Liver (tissue), 9 donors: Measurements from ENCODE around the gene RGS4. TPM values are rescaled to one million over a fixed set of nuclear protein-coding genes. Genes with fewer than 3 reads are reported as not detected.

Experiments
- DNase-seq: peaks from one replicate; pipeline ENCODE4 v3.0.0-alpha.2; 2017; ENCODE audit warnings: low spot score
- H3K27ac ChIP-seq, 2 donors: one replicate each; pipeline ENCODE4 v1.7.0; 2013; ENCODE audit warnings: inconsistent platforms in 2 of 2, low read length in 2 of 2, control low read depth in 1 of 2, low read depth in 1 of 2, mild to moderate bottlenecking in 1 of 2
- H3K27me3 ChIP-seq, 4 donors: one replicate each; pipeline versions ENCODE4 v1.6.1 to v1.7.0; 2013; ENCODE audit warnings: low read length in 3 of 4, inconsistent platforms in 1 of 4, mild to moderate bottlenecking in 1 of 4, moderate library complexity in 1 of 4; ENCODE audit not compliant: control insufficient read depth in 4 of 4, insufficient read depth in 4 of 4
- H3K36me3 ChIP-seq, 4 donors: one replicate each; pipeline versions ENCODE4 v1.6.1 to v1.7.0; 2013; ENCODE audit warnings: low read length in 3 of 4, mild to moderate bottlenecking in 3 of 4, low read depth in 1 of 4, moderate library complexity in 1 of 4; ENCODE audit not compliant: control insufficient read depth in 4 of 4, insufficient read depth in 3 of 4
- H3K4me1 ChIP-seq, 4 donors: one replicate each; pipeline versions ENCODE4 v1.6.1 to v1.7.0; 2013; ENCODE audit warnings: low read length in 3 of 4, mild to moderate bottlenecking in 3 of 4, moderate library complexity in 1 of 4; ENCODE audit not compliant: control insufficient read depth in 4 of 4, insufficient read depth in 4 of 4
- H3K4me3 ChIP-seq, 3 donors: one replicate each; pipeline versions ENCODE4 v1.6.1 to v1.7.0; 2013; ENCODE audit warnings: low read length in 3 of 3, control low read depth in 1 of 3, low read depth in 1 of 3, mild to moderate bottlenecking in 1 of 3
- H3K9ac ChIP-seq, 2 donors: one replicate each; pipeline ENCODE4 v1.7.0; 2013; ENCODE audit warnings: low read length in 2 of 2, mild to moderate bottlenecking in 2 of 2, moderate library complexity in 2 of 2, control low read depth in 1 of 2, low read depth in 1 of 2
- H3K9me3 ChIP-seq, 4 donors: one replicate each; pipeline versions ENCODE4 v1.6.1 to v1.7.0; 2013; ENCODE audit warnings: low read length in 3 of 4; ENCODE audit not compliant: control insufficient read depth in 4 of 4
- CTCF ChIP-seq: fragments of 150-350 bp; IDR thresholded peaks from 2 replicates; pipeline ENCODE4 v1.5.1; 2017; ENCODE audit warnings: improper control_type of control experiment, low read depth, low read length; ENCODE audit not compliant: missing input control
- EGR1 ChIP-seq, 2 donors: IDR thresholded peaks; 2 replicates each; pipeline ENCODE4 v1.6.1; 2016 to 2018; ENCODE audit warnings: antibody characterized with exemption in 2 of 2, low read depth in 2 of 2
- FOXA1 ChIP-seq: IDR thresholded peaks from 2 replicates; pipeline ENCODE4 v1.6.1; 2016; ENCODE audit warnings: antibody characterized with exemption
- FOXA2 ChIP-seq: IDR thresholded peaks from 2 replicates; pipeline ENCODE4 v1.6.1; 2016; ENCODE audit warnings: antibody characterized with exemption
- GABPA ChIP-seq, 2 donors: IDR thresholded peaks in 1 of 2; conservative IDR thresholded peaks in 1 of 2; 2 replicates each; pipeline ENCODE4 v1.6.1; 2016; ENCODE audit warnings: antibody characterized with exemption in 2 of 2, mild to moderate bottlenecking in 1 of 2, moderate library complexity in 1 of 2
- HNF4A ChIP-seq, 2 donors: conservative IDR thresholded peaks; 2 replicates each; pipeline ENCODE4 v1.6.1; 2016; ENCODE audit warnings: antibody characterized with exemption in 2 of 2, mild to moderate bottlenecking in 2 of 2
- HNF4G ChIP-seq: IDR thresholded peaks from 2 replicates; pipeline ENCODE4 v1.6.1; 2016; ENCODE audit warnings: antibody characterized with exemption
- JUND ChIP-seq, 2 donors: IDR thresholded peaks; 2 replicates each; pipeline ENCODE4 v1.6.1; 2016; ENCODE audit warnings: antibody characterized with exemption in 2 of 2
- MAX ChIP-seq: IDR thresholded peaks from 2 replicates; pipeline ENCODE4 v1.6.1; 2016; ENCODE audit warnings: antibody characterized with exemption
- NR2F2 ChIP-seq: IDR thresholded peaks from 2 replicates; pipeline ENCODE4 v1.6.1; 2016; ENCODE audit warnings: antibody characterized with exemption
- RXRA ChIP-seq, 2 donors: IDR thresholded peaks; 2 replicates each; pipeline ENCODE4 v1.6.1; 2017 to 2018; ENCODE audit warnings: antibody characterized with exemption in 2 of 2, mild to moderate bottlenecking in 1 of 2
- SP1 ChIP-seq: IDR thresholded peaks from 2 replicates; pipeline ENCODE4 v1.6.1; 2018; ENCODE audit warnings: antibody characterized with exemption, mild to moderate bottlenecking
- TAF1 ChIP-seq: conservative IDR thresholded peaks from 2 replicates; pipeline ENCODE4 v1.6.1; 2016; ENCODE audit warnings: antibody characterized with exemption, mild to moderate bottlenecking
- WGBS: extraction: QIAGEN DNeasy Blood & Tissue Kit; methylation state at CpG from one replicate; pipeline ENCODE4 v1.1.7; 2013; 5-methylcytosine and 5-hydroxymethylcytosine counted together
- polyA plus RNA-seq, 2 donors: library from polyadenylated mRNA; stranded (reverse) in 1 of 2; unstranded in 1 of 2; fragments of 200-250 nt in 1 of 2; fragments of >200 nt in 1 of 2; fragmentation: Nextera tagmentation in 1 of 2; extraction: Ambion mirVana in 1 of 2; gene quantifications; one replicate each; pipeline versions ENCODE4 v1.2.1 to v1.2.3, GENCODE V29; 2013 to 2015
- total RNA-seq, 2 donors: library from RNA; depleted of rRNA; stranded (reverse); fragments of >200 nt; gene quantifications; one replicate each; pipeline ENCODE4 v1.2.3, GENCODE V29; 2014
- TF ChIP-seq, protein P1 (sequence below): IDR thresholded peaks from 2 replicates; pipeline ENCODE4 v1.6.1; 2016; ENCODE audit warnings: antibody characterized with exemption
- TF ChIP-seq, protein P2 (sequence below): IDR thresholded peaks from 2 replicates; pipeline ENCODE4 v1.6.1; 2016; ENCODE audit warnings: antibody characterized with exemption
- TF ChIP-seq, protein P3 (sequence below): IDR thresholded peaks from 2 replicates; pipeline ENCODE4 v1.6.1; 2016; ENCODE audit warnings: antibody characterized with exemption, mild to moderate bottlenecking
- donor health status: healthy.
- donor health status: healthy.
- donor health status: healthy.
- donor health status: healthy.
- donor health status: healthy.

RGS4 gene
- total and polyA plus RNA-seq, 4 donors: 0.37 to 1.4 (median 0.75) TPM

- Histone ChIP-seq H3K27me3 (peaks cover 0 to 16% (median 3%) of the 10 kb centered on the region in 4 donors), H3K4me1 (no peaks in the 10 kb centered on the region), H3K36me3 (no peaks in the 10 kb centered on the region), H3K4me3 (no peak overlapping the region), H3K9me3 (no peaks in the 10 kb centered on the region), H3K27ac (no peak overlapping the region), H3K9ac (no peak overlapping the region)
- TF ChIP-seq, protein P1, sequence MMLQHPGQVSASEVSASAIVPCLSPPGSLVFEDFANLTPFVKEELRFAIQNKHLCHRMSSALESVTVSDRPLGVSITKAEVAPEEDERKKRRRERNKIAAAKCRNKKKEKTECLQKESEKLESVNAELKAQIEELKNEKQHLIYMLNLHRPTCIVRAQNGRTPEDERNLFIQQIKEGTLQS: no peak
- TF ChIP-seq JUND (IDR thresholded peaks at IDR 0.05) (no peak), SP1 (no peak), FOXA1 (no peak), GABPA (IDR thresholded peaks at IDR 0.05 in 1 of 2, conservative IDR thresholded peaks at IDR 0.05 in 1 of 2) (no peak), MAX (no peak), HNF4G (no peak), HNF4A (conservative IDR thresholded peaks at IDR 0.05) (no peak), FOXA2 (no peak)
- TF ChIP-seq, protein P2, sequence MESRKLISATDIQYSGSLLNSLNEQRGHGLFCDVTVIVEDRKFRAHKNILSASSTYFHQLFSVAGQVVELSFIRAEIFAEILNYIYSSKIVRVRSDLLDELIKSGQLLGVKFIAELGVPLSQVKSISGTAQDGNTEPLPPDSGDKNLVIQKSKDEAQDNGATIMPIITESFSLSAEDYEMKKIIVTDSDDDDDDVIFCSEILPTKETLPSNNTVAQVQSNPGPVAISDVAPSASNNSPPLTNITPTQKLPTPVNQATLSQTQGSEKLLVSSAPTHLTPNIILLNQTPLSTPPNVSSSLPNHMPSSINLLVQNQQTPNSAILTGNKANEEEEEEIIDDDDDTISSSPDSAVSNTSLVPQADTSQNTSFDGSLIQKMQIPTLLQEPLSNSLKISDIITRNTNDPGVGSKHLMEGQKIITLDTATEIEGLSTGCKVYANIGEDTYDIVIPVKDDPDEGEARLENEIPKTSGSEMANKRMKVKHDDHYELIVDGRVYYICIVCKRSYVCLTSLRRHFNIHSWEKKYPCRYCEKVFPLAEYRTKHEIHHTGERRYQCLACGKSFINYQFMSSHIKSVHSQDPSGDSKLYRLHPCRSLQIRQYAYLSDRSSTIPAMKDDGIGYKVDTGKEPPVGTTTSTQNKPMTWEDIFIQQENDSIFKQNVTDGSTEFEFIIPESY: no peak
- TF ChIP-seq, protein P3, sequence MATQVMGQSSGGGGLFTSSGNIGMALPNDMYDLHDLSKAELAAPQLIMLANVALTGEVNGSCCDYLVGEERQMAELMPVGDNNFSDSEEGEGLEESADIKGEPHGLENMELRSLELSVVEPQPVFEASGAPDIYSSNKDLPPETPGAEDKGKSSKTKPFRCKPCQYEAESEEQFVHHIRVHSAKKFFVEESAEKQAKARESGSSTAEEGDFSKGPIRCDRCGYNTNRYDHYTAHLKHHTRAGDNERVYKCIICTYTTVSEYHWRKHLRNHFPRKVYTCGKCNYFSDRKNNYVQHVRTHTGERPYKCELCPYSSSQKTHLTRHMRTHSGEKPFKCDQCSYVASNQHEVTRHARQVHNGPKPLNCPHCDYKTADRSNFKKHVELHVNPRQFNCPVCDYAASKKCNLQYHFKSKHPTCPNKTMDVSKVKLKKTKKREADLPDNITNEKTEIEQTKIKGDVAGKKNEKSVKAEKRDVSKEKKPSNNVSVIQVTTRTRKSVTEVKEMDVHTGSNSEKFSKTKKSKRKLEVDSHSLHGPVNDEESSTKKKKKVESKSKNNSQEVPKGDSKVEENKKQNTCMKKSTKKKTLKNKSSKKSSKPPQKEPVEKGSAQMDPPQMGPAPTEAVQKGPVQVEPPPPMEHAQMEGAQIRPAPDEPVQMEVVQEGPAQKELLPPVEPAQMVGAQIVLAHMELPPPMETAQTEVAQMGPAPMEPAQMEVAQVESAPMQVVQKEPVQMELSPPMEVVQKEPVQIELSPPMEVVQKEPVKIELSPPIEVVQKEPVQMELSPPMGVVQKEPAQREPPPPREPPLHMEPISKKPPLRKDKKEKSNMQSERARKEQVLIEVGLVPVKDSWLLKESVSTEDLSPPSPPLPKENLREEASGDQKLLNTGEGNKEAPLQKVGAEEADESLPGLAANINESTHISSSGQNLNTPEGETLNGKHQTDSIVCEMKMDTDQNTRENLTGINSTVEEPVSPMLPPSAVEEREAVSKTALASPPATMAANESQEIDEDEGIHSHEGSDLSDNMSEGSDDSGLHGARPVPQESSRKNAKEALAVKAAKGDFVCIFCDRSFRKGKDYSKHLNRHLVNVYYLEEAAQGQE: no peak
- 71% methylated on average over 2 of the region's 2 CpGs for WGBS
- DNase-seq: no peak
Observed at GRCh38 chr1:163066686-163067085, 2.5 kb upstream of the RGS4 start.

DNA sequence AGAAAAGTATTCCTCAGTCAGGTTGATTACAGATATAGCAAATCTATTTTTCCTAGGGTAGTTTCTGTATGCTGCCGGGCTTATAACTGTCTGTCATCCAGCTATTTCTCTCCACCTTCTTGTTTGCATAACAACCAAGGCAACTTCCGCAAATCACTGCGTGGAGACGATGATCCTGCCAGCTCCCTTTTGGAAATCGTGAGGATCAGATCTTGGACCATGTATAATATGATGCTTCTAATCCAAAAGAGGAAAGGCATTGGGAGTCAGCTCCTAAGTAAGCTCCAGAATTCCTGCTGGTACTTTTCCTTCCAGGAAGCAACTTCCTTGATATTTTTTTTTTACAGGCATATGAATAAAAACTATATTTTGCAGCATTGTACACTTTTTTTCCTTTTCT lies 445 bp upstream of the RGS4 start:
- DNase-seq: no peak
- Histone ChIP-seq H3K4me1 (peaks cover 0 to 2% (median 0%) of the 10 kb centered on the region in 4 donors), H3K36me3 (no peaks in the 10 kb centered on the region), H3K9ac (no peak overlapping the region), H3K4me3 (no peak overlapping the region), H3K9me3 (no peaks in the 10 kb centered on the region), H3K27me3 (peaks cover 0 to 16% (median 3%) of the 10 kb centered on the region in 4 donors), H3K27ac (peak overlapping the region in 1 of 2 donors; percentile 21)
- no peak for TF ChIP-seq EGR1 (IDR thresholded peaks at IDR 0.05; ENCODE audit: low read depth in 2 of 2)
- TF ChIP-seq FOXA2: no peak
- TF ChIP-seq NR2F2: no peak
- no peak for TF ChIP-seq CTCF
- TF ChIP-seq RXRA (IDR thresholded peaks at IDR 0.05): no peak
- TF ChIP-seq TAF1: no peak
- WGBS: 25% methylated on average over 5 of the region's 5 CpGs
